ENCODE measurements around the gene HABP4.

The HABP4 gene

DNA sequence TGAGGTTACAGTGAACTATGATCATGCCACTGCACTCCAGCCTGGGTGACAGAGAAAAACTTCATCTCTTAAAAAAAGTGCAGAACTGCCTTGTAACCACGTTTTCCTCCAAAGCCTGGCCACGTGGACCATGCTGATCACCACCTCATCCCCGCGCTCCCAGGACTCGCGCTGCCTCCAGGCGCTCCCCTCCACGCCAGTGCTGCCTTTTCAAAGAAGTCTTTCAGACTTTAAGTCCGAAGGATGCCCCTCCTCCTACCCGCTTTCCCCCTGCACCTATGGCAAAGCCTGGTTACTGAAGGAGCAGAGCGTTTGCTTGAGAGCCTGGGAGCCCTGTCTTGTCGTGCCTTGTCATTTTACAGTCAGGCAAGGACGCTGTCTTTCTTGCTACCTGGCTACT is 43.8 kb downstream of the HABP4 start:
- TF ChIP-seq, protein P1, sequence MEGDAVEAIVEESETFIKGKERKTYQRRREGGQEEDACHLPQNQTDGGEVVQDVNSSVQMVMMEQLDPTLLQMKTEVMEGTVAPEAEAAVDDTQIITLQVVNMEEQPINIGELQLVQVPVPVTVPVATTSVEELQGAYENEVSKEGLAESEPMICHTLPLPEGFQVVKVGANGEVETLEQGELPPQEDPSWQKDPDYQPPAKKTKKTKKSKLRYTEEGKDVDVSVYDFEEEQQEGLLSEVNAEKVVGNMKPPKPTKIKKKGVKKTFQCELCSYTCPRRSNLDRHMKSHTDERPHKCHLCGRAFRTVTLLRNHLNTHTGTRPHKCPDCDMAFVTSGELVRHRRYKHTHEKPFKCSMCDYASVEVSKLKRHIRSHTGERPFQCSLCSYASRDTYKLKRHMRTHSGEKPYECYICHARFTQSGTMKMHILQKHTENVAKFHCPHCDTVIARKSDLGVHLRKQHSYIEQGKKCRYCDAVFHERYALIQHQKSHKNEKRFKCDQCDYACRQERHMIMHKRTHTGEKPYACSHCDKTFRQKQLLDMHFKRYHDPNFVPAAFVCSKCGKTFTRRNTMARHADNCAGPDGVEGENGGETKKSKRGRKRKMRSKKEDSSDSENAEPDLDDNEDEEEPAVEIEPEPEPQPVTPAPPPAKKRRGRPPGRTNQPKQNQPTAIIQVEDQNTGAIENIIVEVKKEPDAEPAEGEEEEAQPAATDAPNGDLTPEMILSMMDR (conservative IDR thresholded peaks at IDR 0.05; ENCODE audit: control insufficient read depth, insufficient read depth, low read depth, low read length): no peak
- H3K4me3 ChIP-seq (ENCODE audit: control insufficient read depth, low read depth, low read length): no peak overlapping the region
- no peak for DNase-seq (ENCODE audit: low read depth)

DNA sequence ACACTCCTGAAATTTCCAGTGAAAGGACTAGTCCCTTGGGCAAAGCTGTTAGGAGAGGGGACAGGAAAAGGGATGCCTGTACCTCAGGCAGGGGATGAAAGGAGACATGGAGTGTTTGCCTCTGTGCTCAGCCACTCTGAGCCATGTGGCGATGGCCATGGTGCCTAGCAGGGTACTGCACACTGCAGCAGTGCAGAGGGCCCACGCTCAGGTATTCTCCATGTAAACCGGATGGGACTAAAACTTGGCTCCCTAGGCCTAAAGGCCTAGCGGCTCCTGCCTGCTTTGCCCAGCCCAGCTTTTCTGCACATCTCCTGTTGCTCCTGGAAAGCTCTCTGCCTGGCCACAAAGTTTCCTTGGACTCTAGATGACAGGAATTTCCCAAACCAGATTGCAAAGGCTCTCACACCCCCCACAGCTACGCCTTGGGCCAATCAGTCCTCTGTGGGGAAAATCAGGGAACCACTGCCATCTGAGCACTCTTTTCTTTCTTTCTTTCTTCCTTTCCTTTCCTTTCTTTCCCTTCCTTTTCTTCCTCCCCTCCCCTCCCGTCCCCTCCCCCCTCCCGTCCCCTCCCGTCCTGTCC is 44.3 kb downstream of the HABP4 start:
- TF ChIP-seq, protein P1 (conservative IDR thresholded peaks at IDR 0.05; ENCODE audit: control insufficient read depth, insufficient read depth, low read depth, low read length): no peak
- DNase-seq (ENCODE audit: low read depth): peak; percentile 27

DNA sequence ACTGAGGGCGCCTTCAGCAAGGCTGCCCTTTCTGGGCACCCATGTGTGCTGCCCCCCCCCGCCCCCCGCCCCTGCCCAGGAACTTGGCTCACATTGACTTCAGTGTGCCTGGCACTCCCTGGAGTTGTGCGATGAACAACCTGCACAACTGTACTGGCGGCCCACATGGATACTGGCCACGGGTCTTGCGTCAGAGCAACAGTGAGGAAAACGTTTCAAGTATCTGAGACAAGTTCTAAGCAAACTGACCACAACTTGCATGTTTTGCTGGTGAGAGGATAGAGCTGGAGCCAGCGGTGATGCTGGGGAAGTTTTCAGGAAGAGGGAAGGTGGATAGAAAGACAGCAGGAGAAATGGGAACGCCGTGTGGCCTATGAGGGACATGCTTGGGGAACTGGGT is 45.4 kb downstream of the HABP4 start:
- TF ChIP-seq, protein P1 (conservative IDR thresholded peaks at IDR 0.05; ENCODE audit: control insufficient read depth, insufficient read depth, low read depth, low read length): no peak
- DNase-seq (ENCODE audit: low read depth): peak; percentile 95
- H3K4me3 ChIP-seq (ENCODE audit: control insufficient read depth, low read depth, low read length): no peak overlapping the region

More for the DNA sequence above, 44.3 kb downstream of the HABP4 start:
- no peak overlapping the region for H3K4me3 ChIP-seq (ENCODE audit: control insufficient read depth, low read depth, low read length)

DNA sequence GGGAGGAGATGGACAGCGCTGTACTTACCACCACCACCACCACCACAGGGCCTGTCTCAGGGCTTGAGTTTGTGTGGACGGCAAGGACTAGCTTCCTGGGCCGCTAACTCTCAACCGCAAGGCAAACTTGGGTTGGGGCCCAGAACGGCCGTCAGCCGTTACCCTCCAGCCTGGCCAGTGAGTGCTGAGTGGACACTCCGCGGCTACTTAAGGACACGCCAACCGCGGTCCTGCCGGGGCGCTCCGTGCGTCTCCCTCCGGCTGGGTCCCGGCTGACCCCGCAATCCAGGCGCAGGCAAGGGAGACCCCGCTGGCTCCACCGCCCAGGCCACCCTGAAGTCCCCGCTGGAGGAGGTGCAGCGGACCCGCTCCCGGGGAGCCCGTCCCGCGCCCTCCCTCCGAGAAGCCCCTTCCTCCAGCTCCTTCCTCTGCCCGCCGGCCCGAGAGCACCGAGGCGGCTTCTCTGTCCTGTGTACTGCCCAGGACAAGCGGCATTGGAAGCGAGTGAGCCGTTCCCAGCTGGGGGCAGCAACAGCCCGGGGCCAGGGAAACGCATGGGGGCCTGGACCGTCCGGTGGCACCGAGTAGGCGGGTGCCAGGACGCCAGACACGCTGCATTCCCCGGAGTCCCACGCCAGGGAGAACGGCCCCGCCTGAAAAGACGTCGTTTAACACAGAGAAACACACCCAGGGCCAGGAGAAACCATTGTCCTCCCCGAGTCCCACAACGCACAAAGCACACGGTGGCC is 46.6 kb downstream of the HABP4 start:
- TF ChIP-seq, protein P1 (conservative IDR thresholded peaks at IDR 0.05; ENCODE audit: control insufficient read depth, insufficient read depth, low read depth, low read length): no peak
- H3K4me3 ChIP-seq (ENCODE audit: control insufficient read depth, low read depth, low read length): no peak overlapping the region
- no peak for DNase-seq (ENCODE audit: low read depth)

DNA sequence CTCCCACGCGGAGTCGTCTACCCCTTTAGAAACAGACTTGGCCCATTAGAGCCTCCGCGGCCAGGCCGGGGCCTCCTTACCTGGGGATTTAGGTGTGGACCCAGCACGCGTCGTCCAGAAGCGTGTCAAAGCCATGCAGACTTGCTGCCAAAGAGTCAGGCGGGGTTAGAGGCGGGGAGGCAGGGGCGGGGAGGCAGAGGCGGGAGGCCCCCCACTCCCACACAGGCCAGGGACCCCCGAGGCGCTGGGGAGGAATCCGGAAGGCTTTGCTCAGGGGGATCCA is 47.1 kb downstream of the HABP4 start:
- DNase-seq (ENCODE audit: low read depth): no peak
- TF ChIP-seq, protein P1 (conservative IDR thresholded peaks at IDR 0.05; ENCODE audit: control insufficient read depth, insufficient read depth, low read depth, low read length): no peak
- H3K4me3 ChIP-seq (ENCODE audit: control insufficient read depth, low read depth, low read length): no peak overlapping the region

DNA sequence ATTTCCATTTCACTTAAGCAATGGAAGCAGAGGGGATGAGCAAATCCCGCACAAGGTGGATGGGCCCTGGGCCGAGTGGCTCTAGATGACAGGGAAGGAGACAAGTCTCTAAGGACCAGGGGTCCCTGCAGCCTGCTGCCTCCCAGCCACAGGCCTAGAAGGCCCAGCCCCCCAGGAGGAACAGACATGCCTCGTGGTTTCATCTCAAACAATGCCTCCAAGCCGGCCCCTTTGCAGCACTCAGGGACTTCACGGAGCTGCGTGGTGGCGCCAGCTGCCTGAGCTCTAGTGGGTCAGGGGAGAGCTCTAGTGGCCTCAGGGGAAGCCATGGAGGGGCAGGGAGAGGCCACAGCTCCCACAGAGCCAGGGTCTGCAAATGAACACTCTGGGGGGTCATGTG is 48.8 kb downstream of the HABP4 start:
- DNase-seq (ENCODE audit: low read depth): no peak
- H3K4me3 ChIP-seq (ENCODE audit: control insufficient read depth, low read depth, low read length): no peak overlapping the region
- TF ChIP-seq, protein P1 (conservative IDR thresholded peaks at IDR 0.05; ENCODE audit: control insufficient read depth, insufficient read depth, low read depth, low read length): no peak
